NCI-H1417 treated with DMSO at 0.1 percent for 48 hours (cell line): ENCODE data around the gene GRB10.
"Not testable (repeated sequence)": the region's sequence is repeated elsewhere in the genome, so short reads cannot be mapped to it uniquely, and the experiment has no call there.

Source experiments
- DNase-seq: peaks from one replicate; lab custom pipeline; 2025; lab: John Stamatoyannopoulos, UW

Gene GRB10

GRCh38 chr7:50743016-50743415 is 39.7 kb downstream of the GRB10 start:
- no peak for DNase-seq

- no peak for DNase-seq
Observed at GRCh38 chr7:50742401-50742800, 40.3 kb downstream of the GRB10 start.

GRCh38 chr7:50739744-50740435 is 42.8 kb downstream of the GRB10 start:
- no peak for DNase-seq

- DNase-seq: no peak
Observed at GRCh38 chr7:50738932-50739331, 43.8 kb downstream of the GRB10 start.

- not testable (repeated sequence) for DNase-seq
Observed at GRCh38 chr7:50735836-50736235, 46.9 kb downstream of the GRB10 start.

- DNase-seq: no peak
Observed at GRCh38 chr7:50735333-50735732, 47.4 kb downstream of the GRB10 start.

- DNase-seq: no peak
Observed at GRCh38 chr7:50734246-50734645, 48.5 kb downstream of the GRB10 start.

GRCh38 chr7:50733552-50733951 is 49.1 kb downstream of the GRB10 start:
- DNase-seq: no peak

- DNase-seq: no peak
Observed at GRCh38 chr7:50731703-50732582, 50.8 kb downstream of the GRB10 start.

- no peak for DNase-seq
Observed at GRCh38 chr7:50730446-50731400, 52.0 kb downstream of the GRB10 start.

- DNase-seq: no peak
Observed at GRCh38 chr7:50729962-50730361, 52.7 kb downstream of the GRB10 start.

GRCh38 chr7:50728184-50728583 is 54.5 kb downstream of the GRB10 start:
- no peak for DNase-seq

- DNase-seq: no peak
Observed at GRCh38 chr7:50727711-50728110, 55.0 kb downstream of the GRB10 start.

GRCh38 chr7:50727072-50727471 is 55.6 kb downstream of the GRB10 start:
- DNase-seq: no peak

GRCh38 chr7:50725774-50726173 is 56.9 kb downstream of the GRB10 start:
- no peak for DNase-seq

GRCh38 chr7:50724526-50725520 is 57.9 kb downstream of the GRB10 start:
- no peak for DNase-seq

GRCh38 chr7:50723888-50724287 is 58.8 kb downstream of the GRB10 start:
- DNase-seq: no peak

GRCh38 chr7:50723173-50723572 is 59.5 kb downstream of the GRB10 start:
- no peak for DNase-seq

GRCh38 chr7:50721661-50722259 is 60.9 kb downstream of the GRB10 start:
- DNase-seq: no peak

GRCh38 chr7:50721160-50721559 is 61.5 kb downstream of the GRB10 start:
- no peak for DNase-seq

- DNase-seq: no peak
Observed at GRCh38 chr7:50720295-50720694, 62.4 kb downstream of the GRB10 start.
